GM12892 (cell line): ENCODE measurements around the gene AIDA.

ENCODE experiments used
- POLR2A ChIP-seq: IDR thresholded peaks from 2 replicates; pipeline ENCODE4 v1.6.1; 2011; ENCODE audit warnings: low read depth, low read length, control low read depth
- POLR2AphosphoS5 ChIP-seq: IDR thresholded peaks from 2 replicates; pipeline ENCODE4 v1.6.1; 2011; ENCODE audit warnings: low read depth, low read length, control low read depth
- TAF1 ChIP-seq: IDR thresholded peaks from 2 replicates; pipeline ENCODE4 v1.6.1; 2011; ENCODE audit warnings: low read depth, mild to moderate bottlenecking, control low read depth, low read length, borderline replicate concordance

GRCh38 chr1:222670110-222670509 is 42.2 kb downstream of the AIDA start:
- TF ChIP-seq POLR2AphosphoS5 (no peak), TAF1 (no peak), POLR2A (no peak)
